Measurements from ENCODE around the gene WDR86.

Gene WDR86

DNA sequence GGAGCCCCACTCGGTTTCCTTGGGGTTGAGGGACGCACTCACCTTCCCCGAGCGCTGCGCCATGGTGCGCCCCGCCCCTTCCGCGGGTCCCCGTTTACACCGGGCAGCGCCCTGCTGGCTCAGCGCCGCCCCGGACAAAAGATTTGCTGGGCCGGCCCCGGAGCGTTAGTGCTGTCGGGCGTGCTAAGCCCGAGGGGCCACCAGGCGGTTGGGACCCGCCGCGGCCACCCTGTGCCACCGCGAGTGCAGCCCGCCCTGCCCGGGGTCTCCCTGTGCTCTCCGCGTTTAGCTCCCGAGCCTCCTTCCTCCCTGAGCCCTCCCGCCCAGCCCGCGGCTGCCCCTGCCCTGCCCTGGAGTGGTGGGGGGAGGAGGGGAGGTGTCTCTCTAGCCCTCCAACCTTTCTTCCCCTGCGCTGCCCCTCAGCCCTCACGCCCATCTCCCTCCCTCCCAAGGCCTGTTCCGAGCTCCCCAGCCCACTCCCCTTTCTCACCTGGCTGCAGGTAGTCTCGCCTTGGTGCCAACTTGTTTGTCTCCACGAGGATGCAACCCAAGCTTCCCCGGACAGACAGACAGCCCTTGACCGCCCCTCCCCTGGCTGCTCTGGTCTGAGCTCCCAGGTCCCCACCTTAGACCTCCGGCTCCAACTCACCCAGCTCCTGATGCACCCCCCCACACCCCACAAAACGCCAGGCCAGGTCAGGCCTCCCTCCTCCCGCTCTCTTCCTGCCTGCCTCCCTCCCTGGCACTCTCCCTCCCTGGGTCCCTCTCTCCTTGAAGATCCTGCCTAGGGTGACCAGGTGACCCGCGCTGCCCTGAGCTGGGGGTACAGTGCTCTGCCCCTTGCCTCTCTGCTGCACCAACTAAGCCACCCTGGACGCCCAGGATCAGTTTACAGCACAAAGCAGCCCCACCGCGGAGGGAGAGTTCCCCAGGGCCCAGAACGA lies 30.3 kb upstream of the WDR86 start, which contains the start of gene CRYGN:
TSS of gene CRYGN (minus strand) at position 287 of the 944 bp plus-strand sequence. CDS start at position 63, 224 bp downstream.
- peak in 1 of 4 experiments; percentile 21 for DNase-seq

- no peak for DNase-seq
Observed at GRCh38 chr7:151438864-151439601, 29.2 kb upstream of the WDR86 start.

DNA sequence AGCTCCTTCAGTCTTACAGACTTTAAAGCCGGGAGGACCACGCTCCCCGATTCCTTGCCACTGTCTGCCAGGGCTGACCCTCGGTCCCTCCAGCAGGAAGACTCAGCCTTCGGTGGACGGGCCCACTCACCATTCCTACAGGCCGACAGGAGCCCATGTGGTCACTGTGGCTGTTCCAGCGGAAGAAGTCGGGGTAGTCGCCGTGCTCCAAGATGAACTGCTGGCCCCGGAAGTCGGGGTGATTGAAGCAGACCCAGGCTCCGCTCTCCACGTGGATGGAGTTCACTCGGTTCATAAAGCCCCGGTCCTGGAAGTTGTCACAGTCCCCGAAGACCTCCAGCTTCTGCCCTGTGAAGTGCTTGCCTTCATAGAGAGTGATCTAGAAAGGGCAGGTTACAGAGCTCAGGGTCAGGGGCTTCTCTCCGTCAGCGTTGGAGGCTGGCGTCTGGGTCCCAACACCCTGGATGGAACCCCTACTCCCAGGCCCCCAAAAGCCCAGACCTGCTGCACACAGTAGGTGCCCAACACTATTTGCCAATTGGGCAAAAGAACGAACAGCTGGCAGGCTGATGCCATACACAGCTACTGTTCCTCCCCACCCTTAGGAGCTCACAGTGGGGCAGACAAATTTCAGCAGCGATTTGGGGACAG lies 28.2 kb upstream of the WDR86 start:
- no peak for DNase-seq

DNA sequence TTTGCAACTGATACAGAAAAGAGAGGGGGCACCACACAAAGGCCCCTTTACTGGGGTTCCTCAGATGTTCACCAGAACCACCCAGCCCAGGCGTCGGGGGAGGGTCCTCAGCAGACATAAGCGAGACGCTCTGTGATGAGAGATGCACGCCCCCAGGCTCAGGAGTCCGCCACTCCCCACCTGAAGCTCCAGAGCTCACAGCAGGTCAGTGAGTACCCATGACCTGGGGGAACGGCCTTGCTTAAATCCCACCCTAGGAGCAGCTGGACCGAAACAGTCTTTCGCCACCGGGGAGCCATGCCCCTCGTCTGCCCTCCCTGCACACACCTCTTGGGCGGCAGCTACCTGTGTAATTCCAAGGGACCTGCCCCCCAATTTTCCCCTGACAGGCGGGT lies 27.3 kb upstream of the WDR86 start:
- DNase-seq, result no peak

- no peak for DNase-seq
Observed at GRCh38 chr7:151436446-151437158, 26.8 kb upstream of the WDR86 start.

DNA sequence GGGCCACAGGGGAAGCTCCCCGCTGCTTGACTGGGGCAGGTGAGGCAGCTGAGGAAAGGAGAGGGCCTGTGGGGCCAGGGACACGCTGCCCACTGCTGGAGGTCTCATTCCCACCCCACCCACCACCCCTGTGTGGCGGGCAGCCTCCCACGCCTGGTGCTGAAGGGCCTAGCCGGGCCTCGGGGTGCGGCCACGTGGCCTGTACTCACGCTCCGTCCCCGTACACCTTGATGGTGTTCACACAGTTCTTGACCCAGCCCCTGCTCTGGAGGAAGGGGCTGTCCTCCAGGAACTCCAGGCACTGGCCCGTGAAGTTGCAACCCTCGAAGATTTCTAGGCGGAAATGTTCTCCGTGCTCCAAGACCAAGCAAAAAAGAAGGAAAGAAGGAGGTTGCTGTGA lies 26.1 kb upstream of the WDR86 start:
- no peak for DNase-seq

GRCh38 chr7:151435103-151435916 lies 25.5 kb upstream of the WDR86 start:
- DNase-seq, result no peak

DNA sequence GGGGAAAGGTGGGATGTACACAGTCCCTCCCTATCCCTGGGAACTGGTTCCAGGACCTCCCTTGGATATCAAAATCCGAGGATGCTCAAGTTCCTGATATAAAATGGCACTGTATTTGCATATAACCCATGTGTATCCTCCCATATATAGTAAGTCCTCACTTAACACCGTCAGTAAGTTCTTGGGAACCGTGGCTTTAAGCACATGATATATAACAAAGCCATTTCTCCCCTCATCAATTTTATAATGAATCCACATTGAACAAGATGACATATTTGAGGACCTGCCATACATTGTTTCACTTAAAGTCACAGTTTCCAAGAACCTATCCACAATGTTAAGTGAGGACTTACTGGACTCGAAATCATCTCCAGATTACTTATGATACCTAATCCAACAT lies 24.7 kb upstream of the WDR86 start:
- no peak for DNase-seq

DNA sequence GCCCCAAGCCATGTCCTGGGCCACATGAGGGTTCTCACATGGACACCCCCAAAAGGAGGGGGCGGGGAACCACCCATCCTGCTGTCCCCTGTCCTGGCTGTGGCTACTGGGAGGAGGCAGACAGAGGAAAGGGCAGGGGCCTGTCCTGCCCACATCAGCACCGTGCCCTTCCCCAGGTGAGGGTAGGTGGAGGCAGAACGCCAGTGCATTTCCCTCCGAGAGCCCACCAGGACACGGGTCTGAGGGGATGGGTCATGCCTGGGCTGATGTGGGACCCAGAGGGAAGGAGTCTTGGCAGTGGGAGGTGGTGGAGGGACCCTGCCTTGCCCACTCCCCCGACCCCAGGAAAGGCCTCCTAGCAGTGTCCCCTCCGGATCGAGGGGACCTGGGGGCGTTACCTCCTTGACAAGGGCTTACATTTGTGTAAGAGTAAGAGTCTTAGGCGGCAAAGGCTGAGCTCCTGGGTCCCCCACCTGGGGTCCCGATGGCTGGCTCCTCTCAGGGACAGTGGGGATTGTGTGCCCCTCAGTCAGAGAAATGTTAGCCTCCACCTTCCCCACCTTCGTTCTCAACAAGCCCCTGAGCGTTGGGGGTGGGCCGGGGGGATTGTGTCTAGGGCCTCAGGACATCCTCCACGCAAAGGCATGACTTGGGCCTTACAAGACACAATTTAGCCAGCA lies 24.0 kb upstream of the WDR86 start:
- DNase-seq, result no peak

DNA sequence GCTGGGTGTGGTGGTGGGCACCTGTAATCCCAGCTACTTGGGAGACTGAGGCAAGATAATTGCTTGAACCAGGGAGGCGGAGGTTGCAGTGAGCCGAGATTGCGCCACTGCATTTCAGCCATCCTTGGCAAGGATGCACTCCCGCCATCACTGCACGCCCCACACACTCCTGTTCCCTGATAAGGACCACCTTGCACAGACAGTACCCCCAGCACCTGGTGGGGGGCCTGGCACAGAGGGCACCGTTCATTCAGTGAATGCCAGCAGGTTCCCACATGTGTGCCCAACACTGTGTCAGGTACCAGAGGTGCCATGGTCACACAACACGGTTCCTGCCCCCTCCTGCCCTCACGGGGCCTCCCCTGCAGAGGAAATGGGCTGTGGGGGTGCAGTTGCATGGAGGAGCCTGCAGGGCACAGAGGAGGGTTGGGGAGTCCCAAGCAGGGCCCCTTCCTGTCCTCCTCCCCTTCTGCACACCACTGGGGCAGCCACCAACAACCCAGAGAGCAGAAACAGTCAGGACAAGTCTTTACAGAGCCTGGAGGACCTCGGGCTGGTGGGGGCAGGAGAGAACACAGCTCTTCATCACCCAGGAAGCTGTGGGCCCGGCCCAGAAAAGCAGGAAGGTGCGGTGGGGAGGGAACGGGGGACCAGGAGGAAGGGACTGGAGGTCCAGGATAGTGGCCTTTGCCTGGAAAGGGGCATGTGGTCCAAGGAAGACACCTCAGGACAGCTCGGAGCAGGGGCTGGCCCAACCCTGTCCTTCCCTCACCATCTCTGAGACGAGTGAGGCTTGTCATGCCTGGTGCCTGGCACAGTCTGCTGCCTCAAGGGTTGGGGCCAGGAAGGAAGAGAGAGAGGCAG lies 23.1 kb upstream of the WDR86 start:
- peak in 2 of 4 experiments; percentile 26 to 45 for DNase-seq

- no peak for DNase-seq
Observed at GRCh38 chr7:151431768-151432311, 22.0 kb upstream of the WDR86 start.

DNA sequence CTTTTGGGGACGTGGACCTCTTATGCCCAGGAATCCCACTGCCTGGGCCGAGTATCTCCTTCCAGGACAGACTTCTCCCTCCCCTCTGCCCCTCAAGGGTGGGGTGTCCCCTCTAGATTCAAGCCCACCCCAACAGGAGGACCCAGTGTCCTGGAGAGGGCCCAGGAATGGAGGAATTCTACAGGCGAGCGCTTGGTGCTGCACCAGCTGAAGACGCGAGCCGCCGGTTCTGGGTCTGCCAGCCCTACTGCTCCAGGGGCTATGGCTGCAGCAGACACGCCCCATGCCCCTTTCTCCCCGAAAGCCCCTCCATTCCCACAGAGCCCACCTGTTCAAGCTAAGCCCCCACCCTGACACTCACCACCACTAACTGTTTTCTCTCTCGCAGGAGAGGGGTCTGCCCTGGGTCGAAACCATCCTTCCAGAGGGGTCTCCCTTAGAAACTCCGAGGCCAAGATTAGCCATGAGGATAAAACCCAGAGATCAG lies 21.5 kb upstream of the WDR86 start:
- DNase-seq, result no peak

DNA sequence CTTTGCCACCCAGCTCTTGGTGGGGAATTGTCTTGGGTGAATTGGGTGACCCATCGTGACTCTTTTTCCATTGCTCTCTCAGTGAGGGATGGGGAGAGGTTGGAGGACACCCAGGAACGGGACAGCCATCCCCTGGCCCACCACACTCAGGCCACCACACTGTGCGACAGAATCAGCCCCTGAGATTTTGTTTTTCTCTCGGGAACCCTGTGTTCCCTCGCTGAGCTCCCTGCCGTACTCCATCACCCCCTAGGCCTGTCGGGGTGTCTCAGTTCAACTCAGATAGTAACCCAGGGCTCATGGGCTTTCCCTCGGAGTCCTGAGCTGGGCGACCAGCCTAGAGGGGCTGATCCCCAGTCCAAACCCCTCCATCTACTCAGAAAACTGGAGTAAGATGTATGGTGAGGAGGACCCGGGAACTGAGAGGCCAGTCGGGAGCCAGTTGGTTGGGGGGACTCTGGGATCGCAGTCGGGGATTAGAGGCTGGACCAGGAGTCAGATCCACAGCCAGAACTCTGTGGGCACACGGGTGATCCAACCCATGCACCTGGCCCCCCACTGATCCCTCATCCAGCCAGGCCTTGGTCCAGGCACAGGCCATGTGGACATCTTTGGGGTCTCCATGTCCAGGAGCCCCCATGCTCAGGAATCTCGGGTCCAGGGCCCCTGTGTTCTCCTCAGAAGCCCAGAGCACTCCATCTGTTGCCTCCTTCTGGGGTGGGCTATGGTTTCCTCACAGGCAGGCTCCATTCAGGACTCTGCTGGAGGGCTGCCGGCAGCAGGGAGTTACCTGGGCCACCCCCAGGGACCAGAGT lies 20.8 kb upstream of the WDR86 start:
- no peak for DNase-seq

GRCh38 chr7:151429560-151430331 lies 19.9 kb upstream of the WDR86 start:
- DNase-seq, result peak in 2 of 4 experiments; percentile 25 to 54

GRCh38 chr7:151429237-151429559 lies 19.4 kb upstream of the WDR86 start:
- DNase-seq, result no peak

DNA sequence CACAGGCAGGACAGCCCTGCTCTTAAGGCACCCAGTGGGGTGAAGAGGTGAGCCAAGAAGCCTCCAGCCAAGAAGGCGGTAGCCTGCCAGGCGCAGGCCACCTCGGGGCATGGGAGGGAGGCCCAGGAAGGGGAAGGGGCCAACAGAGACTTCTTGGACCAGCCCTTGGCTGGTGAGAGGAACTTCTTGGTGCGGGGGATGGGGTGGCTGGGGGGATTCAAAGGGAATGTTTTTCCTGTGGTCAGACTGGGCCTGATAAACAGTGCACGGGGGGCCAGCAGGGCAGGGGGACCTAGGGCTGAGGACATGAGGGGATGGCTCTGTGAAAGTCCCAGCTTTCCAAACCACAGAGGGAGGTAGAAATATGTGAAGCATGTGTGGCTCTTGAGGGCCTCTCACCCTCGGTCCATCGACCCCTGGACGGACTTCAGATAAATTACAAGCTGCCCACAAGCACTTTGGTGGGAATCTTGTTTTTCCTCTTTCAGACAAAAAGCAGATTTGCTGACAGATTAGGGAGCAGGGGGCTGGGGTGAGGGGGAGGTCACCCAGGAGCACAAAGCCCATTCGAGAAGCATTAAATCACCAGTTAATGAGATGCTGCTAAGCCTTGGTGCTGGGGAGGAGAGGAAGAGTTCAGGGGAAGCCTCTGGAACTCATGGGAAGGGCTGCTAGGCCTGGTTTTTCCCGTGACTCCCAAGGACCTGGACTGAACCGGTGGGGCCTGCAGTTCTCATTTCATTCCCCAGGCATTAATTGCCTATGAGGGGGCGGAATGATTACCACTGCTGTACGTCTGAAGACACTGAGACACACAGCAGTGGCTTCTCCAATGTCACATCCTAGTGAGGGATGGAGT lies 18.8 kb upstream of the WDR86 start:
- DNase-seq, result no peak
